HG03378 (cell line): ENCODE results near the gene TXNDC16.
"Not testable (repeated sequence)": the region's sequence is repeated elsewhere in the genome, so short reads cannot be mapped to it uniquely, and the experiment has no call there.

Source experiments
- ATAC-seq: cut with Tn5 transposase; IDR thresholded peaks from one replicate; pipeline ENCODE4 v1.9.1; 2021; ENCODE audit warnings: mild to moderate bottlenecking, moderate library complexity; ENCODE audit not compliant: unreplicated experiment

The TXNDC16 gene, protein sequence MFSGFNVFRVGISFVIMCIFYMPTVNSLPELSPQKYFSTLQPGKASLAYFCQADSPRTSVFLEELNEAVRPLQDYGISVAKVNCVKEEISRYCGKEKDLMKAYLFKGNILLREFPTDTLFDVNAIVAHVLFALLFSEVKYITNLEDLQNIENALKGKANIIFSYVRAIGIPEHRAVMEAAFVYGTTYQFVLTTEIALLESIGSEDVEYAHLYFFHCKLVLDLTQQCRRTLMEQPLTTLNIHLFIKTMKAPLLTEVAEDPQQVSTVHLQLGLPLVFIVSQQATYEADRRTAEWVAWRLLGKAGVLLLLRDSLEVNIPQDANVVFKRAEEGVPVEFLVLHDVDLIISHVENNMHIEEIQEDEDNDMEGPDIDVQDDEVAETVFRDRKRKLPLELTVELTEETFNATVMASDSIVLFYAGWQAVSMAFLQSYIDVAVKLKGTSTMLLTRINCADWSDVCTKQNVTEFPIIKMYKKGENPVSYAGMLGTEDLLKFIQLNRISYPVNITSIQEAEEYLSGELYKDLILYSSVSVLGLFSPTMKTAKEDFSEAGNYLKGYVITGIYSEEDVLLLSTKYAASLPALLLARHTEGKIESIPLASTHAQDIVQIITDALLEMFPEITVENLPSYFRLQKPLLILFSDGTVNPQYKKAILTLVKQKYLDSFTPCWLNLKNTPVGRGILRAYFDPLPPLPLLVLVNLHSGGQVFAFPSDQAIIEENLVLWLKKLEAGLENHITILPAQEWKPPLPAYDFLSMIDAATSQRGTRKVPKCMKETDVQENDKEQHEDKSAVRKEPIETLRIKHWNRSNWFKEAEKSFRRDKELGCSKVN

DNA sequence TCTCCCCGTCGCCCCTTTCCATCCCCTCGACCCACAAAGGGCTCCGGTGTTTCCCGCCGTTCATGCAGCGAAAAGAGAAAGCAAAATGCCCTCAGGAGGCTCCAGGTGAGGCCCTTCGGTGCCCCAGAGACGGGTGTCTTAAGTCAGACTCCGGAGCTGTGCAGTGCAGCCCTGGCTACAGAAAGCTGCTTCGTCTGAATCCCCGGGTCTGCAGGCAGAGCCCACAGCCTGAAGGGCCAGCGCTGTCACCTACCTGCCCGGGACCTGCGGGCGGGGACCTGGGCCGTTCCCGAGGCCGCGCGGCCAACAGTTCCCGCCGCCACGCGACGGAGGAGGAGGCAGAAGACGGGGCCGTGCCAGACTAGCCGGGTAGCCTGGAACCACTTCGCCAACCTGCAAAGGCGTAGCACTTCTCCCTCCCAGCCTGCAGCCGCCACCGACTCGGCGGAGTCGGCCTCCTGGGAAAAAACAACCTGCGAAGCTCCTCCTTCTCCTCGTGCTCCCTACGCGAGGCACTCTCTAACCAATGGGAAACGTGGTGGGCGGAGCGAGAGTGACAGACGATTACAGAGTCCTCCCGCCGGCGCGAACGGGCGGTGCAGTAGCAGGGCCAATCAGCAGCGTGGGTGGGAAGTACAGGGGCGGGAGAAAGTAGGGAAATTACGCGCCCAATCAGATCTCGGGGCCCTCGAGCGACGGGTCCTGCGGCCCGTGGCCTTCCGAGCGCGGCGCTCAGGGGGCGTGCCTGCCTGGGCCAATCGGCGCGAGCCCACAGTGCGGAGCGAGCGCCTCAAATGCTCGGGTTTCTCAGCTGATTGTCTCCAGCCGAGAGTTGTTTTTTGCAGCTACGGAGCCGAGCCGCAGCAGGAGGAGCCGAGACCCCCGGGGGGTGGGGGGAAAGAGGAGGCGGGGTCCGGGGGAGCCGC lies at the start of gene TXNDC16, which contains the start of gene GPR137C:
TXNDC16 (minus strand) TSS at position 443 of the 926 bp plus-strand sequence. CDS start 8,948 bp downstream, outside the sequence.
GPR137C (plus strand) TSS at position 774 of the 926 bp plus-strand sequence. CDS start 312 bp downstream, outside the sequence.
- ATAC-seq: peak; percentile 97

DNA sequence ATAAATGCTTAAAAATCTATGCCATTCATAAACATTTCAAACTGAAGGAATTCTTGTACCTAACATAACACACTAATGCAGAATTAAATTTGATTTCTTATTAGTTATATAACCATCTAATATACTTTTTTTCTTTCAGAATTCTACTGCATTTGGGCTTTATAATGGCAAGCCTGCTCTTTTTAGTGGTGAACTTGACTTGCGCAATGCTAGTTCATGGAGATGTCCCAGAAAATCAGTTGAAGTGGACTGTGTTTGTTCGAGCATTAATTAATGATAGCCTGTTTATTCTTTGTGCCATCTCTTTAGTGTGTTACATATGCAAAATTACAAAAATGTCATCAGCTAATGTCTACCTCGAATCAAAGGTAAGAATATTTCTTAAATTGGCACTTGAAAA lies 47.7 kb upstream of the TXNDC16 start:
- no peak for ATAC-seq

GRCh38 chr14:52598568-52598967 lies 46.3 kb upstream of the TXNDC16 start:
- no peak for ATAC-seq

DNA sequence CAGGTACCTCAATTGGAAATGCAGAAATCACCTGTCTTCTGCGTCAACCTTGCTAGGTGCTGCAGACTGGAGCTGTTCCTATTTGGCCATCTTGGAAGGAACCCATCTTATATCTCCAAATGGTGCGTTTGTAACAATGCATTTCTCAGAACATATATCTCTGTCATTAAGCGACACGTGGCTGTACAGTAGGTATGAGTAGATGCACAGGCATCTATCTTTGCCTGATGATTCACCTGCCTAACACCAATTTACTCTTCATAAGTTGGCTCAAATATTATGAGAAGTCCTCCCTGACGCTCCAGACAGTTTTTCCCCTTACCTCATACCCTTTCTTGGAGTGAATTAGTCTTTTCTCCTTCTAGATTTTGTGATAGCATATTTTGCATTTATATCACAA lies 44.6 kb upstream of the TXNDC16 start:
- ATAC-seq: no peak

DNA sequence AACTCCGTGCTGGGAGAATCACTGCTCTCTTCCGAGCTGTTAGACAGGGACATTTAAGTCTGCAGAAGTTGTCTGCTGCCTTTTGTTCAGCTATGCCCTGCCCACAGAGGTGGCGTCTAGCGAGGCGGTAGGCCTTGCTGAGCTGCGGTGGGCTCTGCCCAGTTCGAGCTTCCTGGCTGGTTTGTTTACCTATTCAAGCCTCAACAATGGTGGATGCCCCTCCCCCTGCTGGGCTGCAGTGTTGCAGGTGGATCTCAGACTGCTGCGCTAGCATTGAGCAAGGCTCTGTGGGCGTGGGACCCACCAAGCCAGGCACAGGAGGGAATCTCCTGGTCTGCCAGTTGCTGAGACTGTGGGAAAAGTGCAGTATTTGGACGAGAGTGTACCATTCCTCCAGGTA lies 44.0 kb upstream of the TXNDC16 start:
- no peak for ATAC-seq

- ATAC-seq: no peak
These were observed 38.0 kb upstream of the TXNDC16 start for GRCh38 chr14:52590318-52590717.

DNA sequence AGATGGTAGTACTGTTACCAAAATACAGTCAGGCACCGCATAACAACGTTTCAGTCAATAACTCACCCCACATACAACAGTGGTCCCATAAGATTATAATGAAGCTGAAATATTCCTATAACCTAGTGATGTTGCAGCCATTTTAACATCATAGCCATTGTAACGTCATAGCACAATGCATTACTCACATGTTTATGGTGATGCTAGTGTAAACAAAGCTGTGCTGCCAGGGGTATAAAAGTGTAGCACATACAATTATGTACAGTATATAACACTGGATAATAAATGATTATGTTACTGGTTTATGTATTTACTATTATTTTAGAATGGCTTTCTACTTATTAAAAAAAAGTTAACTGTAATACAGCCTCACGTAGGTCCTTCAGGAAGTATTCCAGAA lies 37.3 kb upstream of the TXNDC16 start:
- ATAC-seq: no peak

- ATAC-seq: no peak
These were observed 31.2 kb upstream of the TXNDC16 start for GRCh38 chr14:52583544-52583943.

DNA sequence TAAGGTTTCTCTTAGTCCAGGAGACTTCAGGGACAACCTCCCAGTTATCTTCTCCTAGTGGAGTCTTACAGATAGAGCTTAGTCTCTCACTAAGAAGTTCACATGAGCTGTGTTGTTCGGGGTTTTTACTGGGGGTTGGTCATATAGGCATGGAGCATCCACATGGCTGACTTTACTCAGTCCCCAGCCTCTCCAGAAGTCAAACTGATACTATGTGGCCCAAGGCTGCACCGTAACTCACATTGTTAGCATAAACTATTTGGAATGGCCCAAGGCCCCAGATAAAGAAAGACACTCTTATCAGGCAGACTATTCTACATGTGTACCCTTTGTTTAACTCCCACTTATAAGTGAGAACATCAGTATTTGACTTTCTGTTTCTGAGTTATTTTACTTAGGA lies 23.6 kb upstream of the TXNDC16 start:
- ATAC-seq: no peak

- ATAC-seq: not testable (repeated sequence)
These were observed 16.1 kb upstream of the TXNDC16 start for GRCh38 chr14:52568454-52568853.

DNA sequence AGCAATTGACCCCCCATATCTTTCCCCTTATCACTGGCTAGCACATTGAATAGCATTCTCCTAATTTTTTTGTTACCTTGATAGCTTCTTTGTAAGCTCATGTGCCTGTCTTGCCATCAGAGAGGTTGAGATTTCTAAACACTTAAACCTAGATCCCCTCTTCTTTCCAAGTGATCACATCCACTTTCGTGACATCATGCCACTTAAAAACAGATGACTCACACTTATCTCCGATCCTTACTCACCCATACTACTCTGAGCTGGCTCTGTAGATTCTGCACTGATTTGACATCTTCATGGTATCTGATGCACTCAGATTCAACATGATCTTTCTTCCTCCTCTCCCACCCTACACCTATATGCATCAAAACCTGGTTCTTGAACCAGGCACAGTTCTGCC lies 10.8 kb upstream of the TXNDC16 start:
- no peak for ATAC-seq

DNA sequence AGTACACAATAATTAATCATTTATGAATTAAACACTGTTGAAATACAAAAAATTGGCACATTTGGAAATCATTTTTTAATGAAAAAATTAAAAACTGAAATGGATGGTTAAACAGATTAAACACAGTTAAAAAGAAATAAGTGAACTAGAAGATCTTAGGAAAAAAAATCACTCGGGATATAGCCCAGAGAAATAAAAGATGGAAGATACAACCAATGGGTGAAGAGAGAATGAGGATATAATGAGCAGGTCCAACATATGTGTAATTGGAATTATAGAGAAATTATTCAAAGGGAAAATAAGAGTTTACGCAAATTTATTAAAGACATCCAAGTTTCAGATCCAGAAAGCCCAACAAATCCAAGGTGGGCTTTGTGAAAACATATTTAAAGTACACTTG lies 6.4 kb upstream of the TXNDC16 start:
- ATAC-seq: no peak

DNA sequence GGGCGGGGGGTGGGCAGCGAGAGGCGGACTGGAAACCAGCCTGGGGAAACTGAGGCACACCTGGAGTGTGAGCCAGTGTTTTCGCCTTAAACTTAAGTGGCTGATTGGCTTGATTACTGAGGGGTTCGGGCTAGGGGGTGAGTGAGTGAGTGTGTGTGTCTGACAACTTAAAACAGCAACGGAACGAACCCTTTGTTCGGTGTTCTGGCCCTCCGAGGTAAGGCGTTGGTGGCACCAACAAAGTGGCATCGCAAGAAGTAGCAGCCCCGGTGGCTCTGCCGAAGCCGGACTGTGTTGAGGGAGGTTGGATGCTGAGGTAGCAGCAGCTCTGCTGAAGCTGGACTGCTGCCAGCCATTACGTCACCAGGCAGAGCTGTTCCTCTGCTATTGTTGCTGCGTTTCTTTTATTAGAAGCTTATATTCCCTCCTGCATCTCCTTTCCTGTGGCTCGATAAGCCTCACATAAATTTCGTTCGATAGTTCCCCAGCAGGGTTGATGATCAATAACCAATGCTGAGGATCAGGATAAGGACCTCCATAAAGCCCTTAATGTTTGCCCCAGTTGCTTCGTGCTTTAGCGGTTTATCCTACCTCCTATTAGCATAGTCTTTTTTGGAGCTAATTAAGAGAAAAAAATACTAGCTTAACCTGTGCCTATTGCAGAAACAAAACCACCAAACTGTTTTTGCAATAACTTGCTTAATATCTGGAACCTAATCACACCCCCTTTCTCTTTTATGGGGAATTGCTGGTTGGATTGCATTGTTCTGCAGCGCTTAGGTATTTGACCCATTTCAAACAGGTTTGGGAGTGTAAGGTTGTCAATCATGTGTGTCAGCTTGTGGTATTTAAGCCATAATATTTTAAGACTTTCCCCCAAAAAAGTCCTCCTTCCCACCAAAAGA lies 1.6 kb upstream of the TXNDC16 start:
- ATAC-seq: no peak

GRCh38 chr14:52553002-52553670 lies 831 bp upstream of the TXNDC16 start:
- ATAC-seq: no peak

DNA sequence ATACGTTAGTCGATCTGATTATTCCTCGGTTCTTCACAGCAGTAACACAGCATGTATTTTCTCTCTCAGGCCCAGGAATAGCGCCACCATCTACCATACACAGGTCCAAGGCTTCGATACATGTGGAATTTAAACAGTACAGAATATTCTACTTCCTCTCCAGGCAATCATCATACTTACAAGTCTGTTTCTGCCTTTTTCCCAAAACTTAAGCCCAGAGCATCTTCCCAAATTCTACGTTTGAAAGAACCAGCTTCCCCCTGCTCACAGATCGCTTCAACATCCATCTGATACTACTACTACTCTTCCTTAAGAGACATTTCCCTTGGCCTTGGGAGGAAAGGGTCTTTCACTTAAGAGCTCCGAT lies 626 bp downstream of the TXNDC16 start:
- no peak for ATAC-seq

GRCh38 chr14:52551205-52551604 lies 1.1 kb downstream of the TXNDC16 start:
- no peak for ATAC-seq

GRCh38 chr14:52550661-52551060 lies 1.6 kb downstream of the TXNDC16 start:
- no peak for ATAC-seq

GRCh38 chr14:52547526-52547925 lies 4.8 kb downstream of the TXNDC16 start:
- no peak for ATAC-seq

DNA sequence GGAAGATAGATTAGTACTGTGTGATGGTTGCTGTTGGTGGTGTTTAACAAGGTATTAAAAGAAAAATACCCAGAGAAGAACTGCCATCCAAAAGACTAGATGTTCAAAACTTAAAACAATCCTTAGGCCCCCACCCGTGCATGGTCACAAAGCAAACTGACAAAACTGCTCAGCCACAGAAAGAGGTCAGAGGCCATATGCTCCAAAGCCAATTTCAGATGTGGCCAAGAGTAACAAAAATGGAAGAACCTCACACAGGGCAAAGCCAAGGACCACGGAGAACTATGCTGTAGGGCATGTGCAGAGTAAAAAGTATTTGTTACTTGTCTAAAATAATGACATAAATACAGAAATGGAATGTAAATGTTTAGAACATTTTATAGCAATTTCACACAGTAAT lies 5.3 kb downstream of the TXNDC16 start:
- no peak for ATAC-seq
